ENCODE measurements around the gene ARMC8.

Gene ARMC8

GRCh38 chr3:138241061-138241460 is 54.0 kb downstream of the ARMC8 start:
- H3K27ac ChIP-seq (ENCODE audit: insufficient read depth, low read length, poor library complexity, severe bottlenecking): no peak overlapping the region
- no peaks in the 10 kb centered on the region for H3K4me1 ChIP-seq (ENCODE audit: control insufficient read depth, insufficient read depth, low read length, poor library complexity, severe bottlenecking)
- no peak for DNase-seq
- no peaks in the 10 kb centered on the region for H3K27me3 ChIP-seq (replicated peaks; ENCODE audit: control insufficient read depth, insufficient read depth, low read length, poor library complexity, severe bottlenecking)
- peaks cover 17% of the 10 kb centered on the region for H3K36me3 ChIP-seq (ENCODE audit: control insufficient read depth, insufficient read depth, low read length)
- no peaks in the 10 kb centered on the region for H3K9me3 ChIP-seq (ENCODE audit: control insufficient read depth, low read length)
- H3K4me3 ChIP-seq (ENCODE audit: insufficient read depth, low read depth, low read length, poor library complexity, severe bottlenecking): no peak overlapping the region

DNA sequence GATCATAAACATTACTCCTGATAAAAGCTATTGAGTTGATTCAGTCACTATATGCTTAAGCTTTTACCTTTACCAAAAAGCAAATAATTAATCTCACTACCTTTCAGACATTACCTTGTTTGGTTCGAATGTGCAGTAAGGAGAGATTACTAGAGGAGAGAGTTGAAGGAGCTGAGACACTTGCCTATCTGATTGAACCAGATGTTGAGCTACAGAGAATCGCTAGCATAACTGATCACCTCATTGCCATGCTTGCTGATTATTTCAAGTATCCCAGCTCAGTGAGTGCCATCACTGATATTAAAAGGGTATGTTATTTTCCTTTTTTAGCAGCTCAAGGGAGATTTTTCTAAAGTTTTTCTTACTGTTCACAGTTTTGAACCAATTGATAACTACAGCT is 54.6 kb downstream of the ARMC8 start:
- H3K27ac ChIP-seq (ENCODE audit: insufficient read depth, low read length, poor library complexity, severe bottlenecking): no peak overlapping the region
- H3K4me1 ChIP-seq (ENCODE audit: control insufficient read depth, insufficient read depth, low read length, poor library complexity, severe bottlenecking): no peaks in the 10 kb centered on the region
- H3K36me3 ChIP-seq (ENCODE audit: control insufficient read depth, insufficient read depth, low read length): peaks cover 12% of the 10 kb centered on the region
- DNase-seq: no peak
- no peaks in the 10 kb centered on the region for H3K9me3 ChIP-seq (ENCODE audit: control insufficient read depth, low read length)
- H3K27me3 ChIP-seq (replicated peaks; ENCODE audit: control insufficient read depth, insufficient read depth, low read length, poor library complexity, severe bottlenecking): no peaks in the 10 kb centered on the region
- H3K4me3 ChIP-seq (ENCODE audit: insufficient read depth, low read depth, low read length, poor library complexity, severe bottlenecking): no peak overlapping the region

- no peak overlapping the region for H3K27ac ChIP-seq (ENCODE audit: insufficient read depth, low read length, poor library complexity, severe bottlenecking)
- no peaks in the 10 kb centered on the region for H3K4me1 ChIP-seq (ENCODE audit: control insufficient read depth, insufficient read depth, low read length, poor library complexity, severe bottlenecking)
- no peaks in the 10 kb centered on the region for H3K9me3 ChIP-seq (ENCODE audit: control insufficient read depth, low read length)
- peaks cover 10% of the 10 kb centered on the region for H3K36me3 ChIP-seq (ENCODE audit: control insufficient read depth, insufficient read depth, low read length)
- H3K27me3 ChIP-seq (replicated peaks; ENCODE audit: control insufficient read depth, insufficient read depth, low read length, poor library complexity, severe bottlenecking): no peaks in the 10 kb centered on the region
- no peak overlapping the region for H3K4me3 ChIP-seq (ENCODE audit: insufficient read depth, low read depth, low read length, poor library complexity, severe bottlenecking)
- no peak for DNase-seq
These were observed 55.4 kb downstream of the ARMC8 start for GRCh38 chr3:138242466-138242865.

GRCh38 chr3:138245026-138245425 is 57.9 kb downstream of the ARMC8 start:
- Histone ChIP-seq H3K4me3 (ENCODE audit: insufficient read depth, low read depth, low read length, poor library complexity, severe bottlenecking) (no peak overlapping the region), H3K9me3 (ENCODE audit: control insufficient read depth, low read length) (no peaks in the 10 kb centered on the region), H3K27ac (ENCODE audit: insufficient read depth, low read length, poor library complexity, severe bottlenecking) (no peak overlapping the region), H3K36me3 (ENCODE audit: control insufficient read depth, insufficient read depth, low read length) (peaks cover 22% of the 10 kb centered on the region), H3K27me3 (replicated peaks; ENCODE audit: control insufficient read depth, insufficient read depth, low read length, poor library complexity, severe bottlenecking) (no peaks in the 10 kb centered on the region), H3K4me1 (ENCODE audit: control insufficient read depth, insufficient read depth, low read length, poor library complexity, severe bottlenecking) (no peaks in the 10 kb centered on the region)
- no peak for DNase-seq

DNA sequence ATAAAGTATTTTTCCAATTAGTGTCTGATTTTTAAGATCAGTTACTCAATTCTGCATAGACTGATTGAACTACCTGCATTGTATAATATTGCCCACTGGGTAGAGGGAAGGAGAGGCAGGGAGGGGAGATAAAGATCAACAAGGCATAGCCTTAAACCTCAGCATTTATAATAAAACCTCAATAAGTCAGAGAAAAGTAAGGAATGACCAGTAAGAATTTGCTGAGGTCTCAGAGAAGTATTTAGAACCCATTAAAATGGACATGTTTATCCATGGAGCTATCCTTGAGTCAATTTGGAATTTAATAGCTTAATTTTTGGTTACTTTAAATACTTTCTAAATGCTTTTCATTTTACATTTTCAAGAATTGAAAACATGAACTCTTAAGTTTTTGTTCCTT is 62.5 kb downstream of the ARMC8 start:
- no peaks in the 10 kb centered on the region for H3K27me3 ChIP-seq (replicated peaks; ENCODE audit: control insufficient read depth, insufficient read depth, low read length, poor library complexity, severe bottlenecking)
- DNase-seq: no peak
- H3K4me1 ChIP-seq (ENCODE audit: control insufficient read depth, insufficient read depth, low read length, poor library complexity, severe bottlenecking): no peaks in the 10 kb centered on the region
- no peak overlapping the region for H3K27ac ChIP-seq (ENCODE audit: insufficient read depth, low read length, poor library complexity, severe bottlenecking)
- peaks cover 22% of the 10 kb centered on the region for H3K36me3 ChIP-seq (ENCODE audit: control insufficient read depth, insufficient read depth, low read length)
- no peaks in the 10 kb centered on the region for H3K9me3 ChIP-seq (ENCODE audit: control insufficient read depth, low read length)
- H3K4me3 ChIP-seq (ENCODE audit: insufficient read depth, low read depth, low read length, poor library complexity, severe bottlenecking): no peak overlapping the region

DNA sequence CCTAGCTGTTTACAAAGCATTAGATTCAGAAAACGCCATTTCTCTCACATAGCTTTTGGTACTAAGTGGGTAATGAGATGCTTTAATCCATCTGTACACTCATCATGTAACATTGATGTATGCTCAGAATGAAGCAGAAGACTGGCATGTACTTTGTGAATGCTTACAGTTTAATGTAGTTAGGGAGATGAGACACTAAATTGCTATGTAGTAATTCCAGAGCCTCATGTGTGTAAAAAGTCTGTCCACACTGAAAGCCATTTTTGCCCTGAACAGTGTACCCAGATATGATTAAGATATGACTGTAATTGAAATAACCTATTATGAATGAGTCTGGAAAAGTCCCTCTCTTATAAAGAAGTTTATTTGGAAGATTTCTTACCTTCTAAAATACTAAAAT is 66.5 kb downstream of the ARMC8 start:
- no peak for DNase-seq
- Histone ChIP-seq H3K9me3 (ENCODE audit: control insufficient read depth, low read length) (no peaks in the 10 kb centered on the region), H3K27ac (ENCODE audit: insufficient read depth, low read length, poor library complexity, severe bottlenecking) (no peak overlapping the region)

GRCh38 chr3:138254216-138254615 is 67.1 kb downstream of the ARMC8 start:
- H3K36me3 ChIP-seq (ENCODE audit: control insufficient read depth, insufficient read depth, low read length): no peaks in the 10 kb centered on the region
- no peaks in the 10 kb centered on the region for H3K9me3 ChIP-seq (ENCODE audit: control insufficient read depth, low read length)
- no peak overlapping the region for H3K27ac ChIP-seq (ENCODE audit: insufficient read depth, low read length, poor library complexity, severe bottlenecking)
- no peak for DNase-seq
- H3K4me3 ChIP-seq (ENCODE audit: insufficient read depth, low read depth, low read length, poor library complexity, severe bottlenecking): no peak overlapping the region
- no peaks in the 10 kb centered on the region for H3K4me1 ChIP-seq (ENCODE audit: control insufficient read depth, insufficient read depth, low read length, poor library complexity, severe bottlenecking)
- no peaks in the 10 kb centered on the region for H3K27me3 ChIP-seq (replicated peaks; ENCODE audit: control insufficient read depth, insufficient read depth, low read length, poor library complexity, severe bottlenecking)

More for the DNA sequence above, 66.5 kb downstream of the ARMC8 start:
- H3K4me1 ChIP-seq (ENCODE audit: control insufficient read depth, insufficient read depth, low read length, poor library complexity, severe bottlenecking): no peaks in the 10 kb centered on the region
- no peaks in the 10 kb centered on the region for H3K27me3 ChIP-seq (replicated peaks; ENCODE audit: control insufficient read depth, insufficient read depth, low read length, poor library complexity, severe bottlenecking)
- H3K4me3 ChIP-seq (ENCODE audit: insufficient read depth, low read depth, low read length, poor library complexity, severe bottlenecking): no peak overlapping the region
- peaks cover 6% of the 10 kb centered on the region for H3K36me3 ChIP-seq (ENCODE audit: control insufficient read depth, insufficient read depth, low read length)

GRCh38 chr3:138256022-138256421 is 68.9 kb downstream of the ARMC8 start:
- Histone ChIP-seq H3K4me1 (ENCODE audit: control insufficient read depth, insufficient read depth, low read length, poor library complexity, severe bottlenecking) (no peaks in the 10 kb centered on the region), H3K27me3 (replicated peaks; ENCODE audit: control insufficient read depth, insufficient read depth, low read length, poor library complexity, severe bottlenecking) (no peaks in the 10 kb centered on the region), H3K36me3 (ENCODE audit: control insufficient read depth, insufficient read depth, low read length) (no peaks in the 10 kb centered on the region), H3K9me3 (ENCODE audit: control insufficient read depth, low read length) (no peaks in the 10 kb centered on the region), H3K27ac (ENCODE audit: insufficient read depth, low read length, poor library complexity, severe bottlenecking) (no peak overlapping the region), H3K4me3 (ENCODE audit: insufficient read depth, low read depth, low read length, poor library complexity, severe bottlenecking) (no peak overlapping the region)
- DNase-seq: no peak

- no peak overlapping the region for H3K4me3 ChIP-seq (ENCODE audit: insufficient read depth, low read depth, low read length, poor library complexity, severe bottlenecking)
- H3K4me1 ChIP-seq (ENCODE audit: control insufficient read depth, insufficient read depth, low read length, poor library complexity, severe bottlenecking): no peaks in the 10 kb centered on the region
- no peaks in the 10 kb centered on the region for H3K9me3 ChIP-seq (ENCODE audit: control insufficient read depth, low read length)
- H3K27ac ChIP-seq (ENCODE audit: insufficient read depth, low read length, poor library complexity, severe bottlenecking): no peak overlapping the region
- H3K36me3 ChIP-seq (ENCODE audit: control insufficient read depth, insufficient read depth, low read length): no peaks in the 10 kb centered on the region
- H3K27me3 ChIP-seq (replicated peaks; ENCODE audit: control insufficient read depth, insufficient read depth, low read length, poor library complexity, severe bottlenecking): no peaks in the 10 kb centered on the region
- no peak for DNase-seq
These were observed 70.9 kb downstream of the ARMC8 start for GRCh38 chr3:138257986-138258385.

GRCh38 chr3:138259126-138259525 is 72.0 kb downstream of the ARMC8 start:
- Histone ChIP-seq H3K4me1 (ENCODE audit: control insufficient read depth, insufficient read depth, low read length, poor library complexity, severe bottlenecking) (no peaks in the 10 kb centered on the region), H3K27ac (ENCODE audit: insufficient read depth, low read length, poor library complexity, severe bottlenecking) (no peak overlapping the region), H3K4me3 (ENCODE audit: insufficient read depth, low read depth, low read length, poor library complexity, severe bottlenecking) (no peak overlapping the region), H3K9me3 (ENCODE audit: control insufficient read depth, low read length) (no peaks in the 10 kb centered on the region), H3K36me3 (ENCODE audit: control insufficient read depth, insufficient read depth, low read length) (no peaks in the 10 kb centered on the region), H3K27me3 (replicated peaks; ENCODE audit: control insufficient read depth, insufficient read depth, low read length, poor library complexity, severe bottlenecking) (no peaks in the 10 kb centered on the region)
- DNase-seq: no peak

GRCh38 chr3:138260611-138261010 is 73.5 kb downstream of the ARMC8 start:
- Histone ChIP-seq H3K27me3 (replicated peaks; ENCODE audit: control insufficient read depth, insufficient read depth, low read length, poor library complexity, severe bottlenecking) (no peaks in the 10 kb centered on the region), H3K4me3 (ENCODE audit: insufficient read depth, low read depth, low read length, poor library complexity, severe bottlenecking) (no peak overlapping the region), H3K9me3 (ENCODE audit: control insufficient read depth, low read length) (no peaks in the 10 kb centered on the region), H3K36me3 (ENCODE audit: control insufficient read depth, insufficient read depth, low read length) (no peaks in the 10 kb centered on the region), H3K4me1 (ENCODE audit: control insufficient read depth, insufficient read depth, low read length, poor library complexity, severe bottlenecking) (no peaks in the 10 kb centered on the region), H3K27ac (ENCODE audit: insufficient read depth, low read length, poor library complexity, severe bottlenecking) (no peak overlapping the region)
- no peak for DNase-seq

All from effector memory CD4-positive, alpha-beta T cell (primary cell).